HepG2 (cell line): ENCODE data around the gene OPRL1. TPM values are rescaled to one million over a fixed set of nuclear protein-coding genes. Genes with fewer than 3 reads are reported as not detected.

Experiments used
- ATAC-seq: fragments of 200-7000 bp; cut with Tn5 transposase; 3 replicates; pipeline ENCODE4 v1.9.1; 2020; ENCODE audit warnings: mild to moderate bottlenecking, moderate library complexity
- BruUV-seq: library from RNA; stranded (reverse); fragments of 400-500 nt; replicated peaks from 2 replicates; lab custom pipeline; 2021; lab: Mats Ljungman, UMichigan
- CTCF ChIA-PET: fragments of 300-600 bp; formaldehyde crosslinking; extraction: SDS; loops from one replicate; lab custom pipeline; 2021; ENCODE audit warnings: low total read pairs, inconsistent platforms, low intra/inter-chr PET ratio; lab: Yijun Ruan, JAX
- POLR2A ChIA-PET: fragments of 350-600 bp; sonication (Branson Sonifier 250); formaldehyde crosslinking; loops from one replicate; lab custom pipeline; 2020; ENCODE audit warnings: antibody characterized with exemption, inconsistent platforms; lab: Yijun Ruan, JAX
- DNase-seq: peaks from one replicate; pipeline ENCODE4 v3.0.0-alpha.2; 2015; ENCODE audit warnings: low spot score
- FAIRE-seq: peaks from 3 replicates; lab custom pipeline; 2011; peaks lifted over from hg19 to GRCh38; lab: Jason Lieb, UNC
- H2AFZ ChIP-seq: one replicate; pipeline ENCODE4 v1.6.1; 2011; ENCODE audit warnings: low read length, inconsistent platforms
- H3K27ac ChIP-seq: fragments of 300-600 bp; 3 replicates; pipeline ENCODE4 v1.8.0; 2011; ENCODE audit warnings: mixed run types, mild to moderate bottlenecking, mixed read lengths, low read length, inconsistent platforms; ENCODE audit not compliant: insufficient read depth; ENCODE audit errors: extremely low read length
- H3K27me3 ChIP-seq, 2 experiments: fragments of 200-600 bp in 1 of 2; 2 replicates in 1 of 2; 3 replicates in 1 of 2; pipeline versions ENCODE4 v1.6.0 to v1.8.0; 2011; ENCODE audit warnings: low read length in 2 of 2, mild to moderate bottlenecking in 2 of 2, moderate library complexity in 2 of 2, inconsistent platforms in 1 of 2; ENCODE audit not compliant: insufficient read depth in 2 of 2, control insufficient read depth in 1 of 2
- H3K36me3 ChIP-seq, 2 experiments: fragments of 200-600 bp in 1 of 2; replicated peaks in 1 of 2; 2 replicates in 1 of 2; 3 replicates in 1 of 2; pipeline versions ENCODE4 v1.5.1 to v1.8.0; 2011; ENCODE audit warnings: low read length in 2 of 2, inconsistent platforms in 1 of 2; ENCODE audit not compliant: insufficient read depth in 2 of 2, control insufficient read depth in 1 of 2
- H3K4me1 ChIP-seq: 2 replicates; pipeline ENCODE4 v1.5.1; 2012; ENCODE audit warnings: low read length, inconsistent platforms; ENCODE audit not compliant: insufficient read depth
- H3K4me2 ChIP-seq: 2 replicates; pipeline ENCODE4 v1.6.0; 2011; ENCODE audit warnings: low read depth, low read length, inconsistent platforms
- H3K4me3 ChIP-seq, 3 experiments: fragments of 200-600 bp in 1 of 3; sonication (generic), shearing (Covaris generic) in 1 of 3; replicated peaks in 1 of 3; 2 replicates each; pipeline ENCODE4 v1.5.1; 2011 to 2016; ENCODE audit warnings: low read length in 3 of 3, inconsistent platforms in 2 of 3, low read depth in 2 of 3, mild to moderate bottlenecking in 2 of 3, control low read depth in 1 of 3, mixed read lengths in 1 of 3; ENCODE audit not compliant: insufficient read depth in 1 of 3
- H3K79me2 ChIP-seq: one replicate; pipeline ENCODE4 v1.6.1; 2011; ENCODE audit warnings: low read length, inconsistent platforms; ENCODE audit not compliant: insufficient read depth
- H3K9ac ChIP-seq: 2 replicates; pipeline ENCODE4 v1.6.0; 2011; ENCODE audit warnings: mild to moderate bottlenecking, low read depth, low read length, inconsistent platforms; ENCODE audit not compliant: insufficient read depth
- H3K9me3 ChIP-seq: 2 replicates; pipeline ENCODE4 v1.5.1; 2012; ENCODE audit warnings: mild to moderate bottlenecking, low read length
- H4K20me1 ChIP-seq: 2 replicates; pipeline ENCODE4 v1.6.0; 2011; ENCODE audit warnings: inconsistent platforms, mild to moderate bottlenecking, low read length, moderate library complexity; ENCODE audit not compliant: insufficient read depth
- AGO2 ChIP-seq: fragments of 200-400 bp; formaldehyde crosslinking; optimal IDR thresholded peaks from 2 replicates; pipeline ENCODE3; 2017; ENCODE audit warnings: mild to moderate bottlenecking, low read depth, low read length, moderate library complexity
- ARNTL ChIP-seq: sonication (generic); formaldehyde crosslinking; IDR thresholded peaks from 2 replicates; pipeline ENCODE4 v1.4.0; 2020; ENCODE audit warnings: mild to moderate bottlenecking, missing genetic modification reagents
- FOSL1 ChIP-seq: sonication (generic); formaldehyde crosslinking; IDR thresholded peaks from 2 replicates; pipeline ENCODE4 v1.9.0; 2021; ENCODE audit warnings: missing genetic modification reagents, borderline replicate concordance
- HNF4G ChIP-seq, 2 experiments: sonication (generic) in 1 of 2; formaldehyde crosslinking in 1 of 2; IDR thresholded peaks; 2 replicates each; pipeline versions ENCODE4 v1.4.0 to v1.6.1; 2011 to 2020; ENCODE audit warnings: borderline replicate concordance in 2 of 2, low read depth in 2 of 2, mild to moderate bottlenecking in 2 of 2, low read length in 1 of 2, missing genetic modification reagents in 1 of 2, moderate library complexity in 1 of 2
- TARDBP ChIP-seq: sonication (generic); formaldehyde crosslinking; IDR thresholded peaks from 2 replicates; pipeline ENCODE4 v1.8.0; 2022; ENCODE audit warnings: mild to moderate bottlenecking, missing genetic modification reagents
- TOPORS ChIP-seq: sonication (generic); formaldehyde crosslinking; IDR thresholded peaks from 2 replicates; pipeline ENCODE4 v1.8.0; 2023; ENCODE audit warnings: mild to moderate bottlenecking, missing genetic modification reagents
- YEATS4 ChIP-seq: sonication (generic); formaldehyde crosslinking; IDR thresholded peaks from 2 replicates; pipeline ENCODE4 v1.4.0; 2020; ENCODE audit warnings: missing genetic modification reagents, borderline replicate concordance
- ZC3H13 ChIP-seq: sonication (generic); formaldehyde crosslinking; IDR thresholded peaks from 2 replicates; pipeline ENCODE4 v1.8.1; 2023; ENCODE audit warnings: mild to moderate bottlenecking, missing genetic modification reagents, moderate library complexity
- ZNF343 ChIP-seq: sonication (generic); formaldehyde crosslinking; IDR thresholded peaks from 2 replicates; pipeline ENCODE4 v1.4.0; 2020; ENCODE audit warnings: mild to moderate bottlenecking, missing genetic modification reagents
- ZNF749 ChIP-seq: sonication (generic); formaldehyde crosslinking; IDR thresholded peaks from 2 replicates; pipeline ENCODE4 v1.8.0; 2022; ENCODE audit warnings: mild to moderate bottlenecking, missing genetic modification reagents, moderate library complexity, borderline replicate concordance
- ZNF839 ChIP-seq: sonication (generic); formaldehyde crosslinking; IDR thresholded peaks from 2 replicates; pipeline ENCODE4 v1.4.0; 2020; ENCODE audit warnings: missing genetic modification reagents, mild to moderate bottlenecking, borderline replicate concordance
- WGBS: methylation state at CpG from one replicate; pipeline ENCODE4 v1.1.6; 2017; ENCODE audit warnings: low lambda C conversion rate; 5-methylcytosine and 5-hydroxymethylcytosine counted together
- in situ Hi-C: cut with HindIII; loops from 2 replicates; pipeline ENCODE4 v1.10.0; 2017; ENCODE audit warnings: low pct_unique_long_range_greater_than_20kb; ENCODE audit not compliant: extremely low pct_ligation_motif_present
- intact Hi-C: fragments of 100-400 bp; cut with micrococcal nuclease; formaldehyde crosslinking; loops from one replicate; pipeline ENCODE4 v1.10.0; 2022; ENCODE audit not compliant: unreplicated experiment
- polyA plus RNA-seq, 8 experiments: library from polyadenylated mRNA; depleted of rRNA in 3 of 8; stranded (reverse) in 7 of 8; unstranded in 1 of 8; fragments of >200 nt; fragmentation: Illumina TruSeq in 4 of 8; extraction: Trizol in 4 of 8; gene quantifications; 2 replicates each; pipeline versions ENCODE4 v1.2.1 to v1.2.3, GENCODE V29; 2011 to 2016; ENCODE audit warnings: low read depth in 4 of 8, missing spikeins in 1 of 8, mixed read lengths in 1 of 8; ENCODE audit not compliant: insufficient read depth in 1 of 8
- total RNA-seq, 5 experiments: library from RNA; depleted of rRNA; stranded (reverse); fragments of >200 nt; fragmentation: Illumina TruSeq; extraction: Trizol; gene quantifications; 2 replicates each; pipeline ENCODE4 v1.2.3, GENCODE V29; 2016; ENCODE audit warnings: low read depth in 1 of 5
- TF ChIP-seq, protein P1 (sequence below): sonication (generic); formaldehyde crosslinking; conservative IDR thresholded peaks from 2 replicates; pipeline ENCODE4 v1.4.0; 2020; ENCODE audit warnings: mild to moderate bottlenecking, missing genetic modification reagents, moderate library complexity
- TF ChIP-seq, protein P2 (sequence below): sonication (generic); formaldehyde crosslinking; IDR thresholded peaks from 2 replicates; pipeline ENCODE4 v1.5.0; 2020; ENCODE audit warnings: missing genetic modification reagents

Gene OPRL1
- total and polyA plus RNA-seq, 2 of the 13 experiments (the other 11 are each of a cell fraction or from before 2014, with no cell fraction given): 0.35 to 0.71 TPM

DNA sequence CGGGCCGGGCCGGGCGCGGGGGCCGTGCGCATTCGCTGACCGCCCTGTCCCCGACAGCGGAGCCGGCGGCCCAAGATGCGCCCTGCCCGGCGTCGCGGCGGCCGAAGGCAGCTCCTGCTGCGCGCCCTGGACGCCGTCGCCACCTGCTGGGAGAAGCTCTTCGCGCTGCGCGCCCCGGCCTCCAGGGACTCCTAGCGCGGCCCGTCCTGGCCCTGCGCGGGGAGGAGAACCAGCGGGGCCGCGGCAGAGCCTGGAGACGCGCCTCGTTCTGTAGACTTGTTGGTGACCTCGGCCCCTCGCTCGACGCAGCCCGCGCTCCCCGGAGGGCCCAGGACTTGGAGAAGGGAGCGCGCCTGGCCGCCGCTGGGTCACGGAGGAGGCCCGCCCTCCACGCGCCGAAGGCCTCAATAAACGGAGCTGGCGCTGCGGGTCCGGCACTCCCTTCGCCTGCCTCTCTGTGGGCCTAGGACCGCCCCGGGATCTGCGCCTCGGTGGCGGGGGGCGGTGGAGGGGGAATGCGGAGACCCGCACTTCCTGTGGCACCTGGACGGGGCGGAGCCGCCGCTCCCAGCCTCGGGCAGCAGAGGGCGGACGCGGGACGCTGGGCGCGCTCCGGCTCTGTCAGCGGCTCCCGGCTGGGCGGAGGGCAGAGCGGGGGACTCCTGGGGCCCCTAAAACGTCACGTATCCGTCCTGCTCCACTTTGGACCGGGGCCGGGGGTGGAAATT, 41.2 kb upstream of the OPRL1 start (continued):
- TF ChIP-seq TOPORS (CRISPR knock-in tag): 0 out of 2 replicates have a peak, but pooled peaks have one; percentile 54
- no peak for TF ChIP-seq HNF4G (IDR thresholded peaks at IDR 0.05; ENCODE audit: borderline replicate concordance, low read depth, low read length)
- TF ChIP-seq HNF4G (CRISPR knock-in tag; IDR thresholded peaks at IDR 0.05; ENCODE audit: borderline replicate concordance, low read depth): no peak
- TF ChIP-seq YEATS4 (CRISPR knock-in tag): no peak
- no peak for TF ChIP-seq ZNF839 (CRISPR knock-in tag)
- TF ChIP-seq TARDBP (CRISPR knock-in tag): no peak
- 0 out of 2 replicates have a peak, but pooled peaks have one; percentile 23 for TF ChIP-seq ZC3H13 (CRISPR knock-in tag)
- TF ChIP-seq ARNTL (CRISPR knock-in tag): no peak
- peak; percentile 97 for TF ChIP-seq AGO2
- TF ChIP-seq, all 625 proteins: peak for 31

DNA sequence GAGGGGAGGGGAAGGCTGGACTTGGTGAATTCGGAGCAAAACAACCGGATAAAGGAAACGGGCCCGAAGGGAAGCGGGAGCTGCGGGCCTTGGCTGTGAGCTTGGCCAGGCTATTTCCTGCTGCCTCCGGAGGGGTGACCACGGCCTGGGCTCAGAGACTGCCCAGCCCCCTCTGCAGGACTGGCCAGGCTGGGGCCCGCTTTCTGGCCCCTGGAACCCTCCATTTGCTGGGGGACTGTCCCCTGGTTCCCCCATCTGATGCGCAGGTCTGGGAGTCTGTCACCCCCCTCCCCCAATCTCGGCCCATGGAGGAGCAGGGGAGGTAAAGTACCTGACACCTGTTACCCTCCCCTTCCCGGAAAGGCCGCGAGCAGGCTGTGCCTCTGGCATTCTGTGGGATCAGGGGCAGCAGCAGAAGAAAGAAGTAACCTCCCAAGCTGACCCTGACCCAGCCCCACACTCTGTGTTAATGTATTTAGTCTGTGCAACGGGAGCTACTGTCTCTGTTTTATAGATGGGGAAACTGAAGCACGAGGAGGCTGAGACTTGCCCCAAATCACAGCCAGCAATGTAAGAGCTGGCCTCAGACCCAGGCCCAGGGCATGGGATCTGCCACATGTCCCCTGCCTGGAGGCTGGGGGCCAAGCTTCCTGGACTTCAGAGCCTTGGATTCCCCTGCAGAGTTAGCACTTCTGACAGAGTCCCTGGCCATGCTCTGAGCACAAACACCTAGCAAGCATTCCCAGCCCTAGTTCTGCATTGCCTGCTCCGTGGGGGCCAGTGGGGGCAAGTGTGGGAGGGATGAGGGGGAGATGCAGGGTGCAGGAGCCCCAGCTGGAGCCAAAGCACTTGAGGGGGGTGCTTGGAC, 40.4 kb upstream of the OPRL1 start:
- no peaks in the 10 kb centered on the region for H4K20me1 ChIP-seq
- peak overlapping the region; percentile 45 for H3K27ac ChIP-seq
- no peak overlapping the region for H2AFZ ChIP-seq
- 66% methylated on average over 13 of the region's 17 CpGs for WGBS
- ATAC-seq (0 out of 3 replicates have a peak, but pooled peaks have one; percentile 0), FAIRE-seq (no peak), DNase-seq (no peak)
- H3K27me3 ChIP-seq: no peaks in the 10 kb centered on the region
- peak overlapping the region; percentile 86 for H3K9ac ChIP-seq
- TSS peak; percentile 27 for BruUV-seq
- CTCF ChIA-PET: no interaction called here
- intact Hi-C loops (no loop called here), in situ Hi-C loops (no loop called here)
- POLR2A ChIA-PET: interaction anchor here (1.0 to 10.1 kb wide), 5 partner anchors 14 to 66 kb away, joined by 3 to 252 read pairs (median 39); partner anchors contain the start of genes PRPF6, SAMD10, SOX18 and TCEA2
- H3K4me2 ChIP-seq: peak overlapping the region; percentile 94
- peaks cover 76% of the 10 kb centered on the region for H3K4me1 ChIP-seq
- H3K9me3 ChIP-seq: no peaks in the 10 kb centered on the region
- 0 out of 6 replicates have a peak overlapping the region, but pooled peaks of 1 of the 3 experiments have one; percentile 89 for H3K4me3 ChIP-seq
- H3K79me2 ChIP-seq: peaks cover 18% of the 10 kb centered on the region
- H3K36me3 ChIP-seq: peaks cover 2 to 7% of the 10 kb centered on the region in 2 experiments; a peak in 3 of 5 replicates
- TF ChIP-seq FOSL1 (CRISPR knock-in tag) (no peak), ZNF343 (CRISPR knock-in tag) (peak; percentile 50; the same call in 1 of the 2 replicates), ZNF749 (0 out of 2 replicates have a peak, but pooled peaks have one; percentile 68)
- TF ChIP-seq, protein P1, sequence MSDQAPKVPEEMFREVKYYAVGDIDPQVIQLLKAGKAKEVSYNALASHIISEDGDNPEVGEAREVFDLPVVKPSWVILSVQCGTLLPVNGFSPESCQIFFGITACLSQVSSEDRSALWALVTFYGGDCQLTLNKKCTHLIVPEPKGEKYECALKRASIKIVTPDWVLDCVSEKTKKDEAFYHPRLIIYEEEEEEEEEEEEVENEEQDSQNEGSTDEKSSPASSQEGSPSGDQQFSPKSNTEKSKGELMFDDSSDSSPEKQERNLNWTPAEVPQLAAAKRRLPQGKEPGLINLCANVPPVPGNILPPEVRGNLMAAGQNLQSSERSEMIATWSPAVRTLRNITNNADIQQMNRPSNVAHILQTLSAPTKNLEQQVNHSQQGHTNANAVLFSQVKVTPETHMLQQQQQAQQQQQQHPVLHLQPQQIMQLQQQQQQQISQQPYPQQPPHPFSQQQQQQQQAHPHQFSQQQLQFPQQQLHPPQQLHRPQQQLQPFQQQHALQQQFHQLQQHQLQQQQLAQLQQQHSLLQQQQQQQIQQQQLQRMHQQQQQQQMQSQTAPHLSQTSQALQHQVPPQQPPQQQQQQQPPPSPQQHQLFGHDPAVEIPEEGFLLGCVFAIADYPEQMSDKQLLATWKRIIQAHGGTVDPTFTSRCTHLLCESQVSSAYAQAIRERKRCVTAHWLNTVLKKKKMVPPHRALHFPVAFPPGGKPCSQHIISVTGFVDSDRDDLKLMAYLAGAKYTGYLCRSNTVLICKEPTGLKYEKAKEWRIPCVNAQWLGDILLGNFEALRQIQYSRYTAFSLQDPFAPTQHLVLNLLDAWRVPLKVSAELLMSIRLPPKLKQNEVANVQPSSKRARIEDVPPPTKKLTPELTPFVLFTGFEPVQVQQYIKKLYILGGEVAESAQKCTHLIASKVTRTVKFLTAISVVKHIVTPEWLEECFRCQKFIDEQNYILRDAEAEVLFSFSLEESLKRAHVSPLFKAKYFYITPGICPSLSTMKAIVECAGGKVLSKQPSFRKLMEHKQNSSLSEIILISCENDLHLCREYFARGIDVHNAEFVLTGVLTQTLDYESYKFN (CRISPR knock-in tag): peak; percentile 9; the same call in 1 of the 2 replicates
- TF ChIP-seq, protein P2, sequence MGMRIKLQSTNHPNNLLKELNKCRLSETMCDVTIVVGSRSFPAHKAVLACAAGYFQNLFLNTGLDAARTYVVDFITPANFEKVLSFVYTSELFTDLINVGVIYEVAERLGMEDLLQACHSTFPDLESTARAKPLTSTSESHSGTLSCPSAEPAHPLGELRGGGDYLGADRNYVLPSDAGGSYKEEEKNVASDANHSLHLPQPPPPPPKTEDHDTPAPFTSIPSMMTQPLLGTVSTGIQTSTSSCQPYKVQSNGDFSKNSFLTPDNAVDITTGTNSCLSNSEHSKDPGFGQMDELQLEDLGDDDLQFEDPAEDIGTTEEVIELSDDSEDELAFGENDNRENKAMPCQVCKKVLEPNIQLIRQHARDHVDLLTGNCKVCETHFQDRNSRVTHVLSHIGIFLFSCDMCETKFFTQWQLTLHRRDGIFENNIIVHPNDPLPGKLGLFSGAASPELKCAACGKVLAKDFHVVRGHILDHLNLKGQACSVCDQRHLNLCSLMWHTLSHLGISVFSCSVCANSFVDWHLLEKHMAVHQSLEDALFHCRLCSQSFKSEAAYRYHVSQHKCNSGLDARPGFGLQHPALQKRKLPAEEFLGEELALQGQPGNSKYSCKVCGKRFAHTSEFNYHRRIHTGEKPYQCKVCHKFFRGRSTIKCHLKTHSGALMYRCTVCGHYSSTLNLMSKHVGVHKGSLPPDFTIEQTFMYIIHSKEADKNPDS (CRISPR knock-in tag): no peak; the same call in 1 of the 2 replicates
